Cardiac fibroblast (primary cell): Measurements from ENCODE around the gene GHRL.

Experiments used
- DNase-seq, 2 donors: peaks; one replicate each; pipeline versions ENCODE4 v3.0.0 to v3.0.0-alpha.2; 2010; ENCODE audit warnings: low read depth in 2 of 2
- H3K4me3 ChIP-seq, 2 donors: replicated peaks in 1 of 2; 1 replicate in 1 of 2; 2 replicates in 1 of 2; pipeline ENCODE4 v1.5.1; 2011; ENCODE audit warnings: low read depth in 2 of 2, low read length in 2 of 2, mild to moderate bottlenecking in 2 of 2, moderate library complexity in 1 of 2
- CTCF ChIP-seq: IDR thresholded peaks from one replicate; pipeline ENCODE4 v1.5.1; 2011; ENCODE audit warnings: low read depth, mild to moderate bottlenecking, low read length, inconsistent platforms

GHRL gene

DNA sequence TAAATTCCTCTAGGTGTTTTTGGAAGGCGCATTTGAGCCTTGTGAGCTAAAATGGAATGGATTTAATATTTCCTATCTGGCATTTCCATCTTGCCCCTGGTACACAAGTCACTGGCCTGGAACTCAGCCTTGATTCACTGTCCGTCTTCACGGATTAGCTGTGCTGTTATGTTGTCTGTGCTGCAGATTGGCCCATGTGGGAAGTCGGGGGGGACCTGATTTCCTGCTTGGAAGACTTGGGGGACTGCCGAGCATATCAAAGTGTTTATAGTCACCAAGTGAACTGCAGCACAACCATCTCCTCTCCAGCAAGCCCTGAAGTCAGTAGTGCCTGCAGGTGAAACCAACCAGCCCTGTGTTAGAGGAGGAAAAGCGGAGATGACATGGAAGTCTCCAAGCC, 12.2 kb downstream of the GHRL start:
- no peak overlapping the region for H3K4me3 ChIP-seq
- no peak for DNase-seq
- no peak for TF ChIP-seq CTCF

- no peak for TF ChIP-seq CTCF
- H3K4me3 ChIP-seq: no peak overlapping the region
- DNase-seq: no peak
These were observed 12.6 kb downstream of the GHRL start for GRCh38 chr3:10280177-10280529.

DNA sequence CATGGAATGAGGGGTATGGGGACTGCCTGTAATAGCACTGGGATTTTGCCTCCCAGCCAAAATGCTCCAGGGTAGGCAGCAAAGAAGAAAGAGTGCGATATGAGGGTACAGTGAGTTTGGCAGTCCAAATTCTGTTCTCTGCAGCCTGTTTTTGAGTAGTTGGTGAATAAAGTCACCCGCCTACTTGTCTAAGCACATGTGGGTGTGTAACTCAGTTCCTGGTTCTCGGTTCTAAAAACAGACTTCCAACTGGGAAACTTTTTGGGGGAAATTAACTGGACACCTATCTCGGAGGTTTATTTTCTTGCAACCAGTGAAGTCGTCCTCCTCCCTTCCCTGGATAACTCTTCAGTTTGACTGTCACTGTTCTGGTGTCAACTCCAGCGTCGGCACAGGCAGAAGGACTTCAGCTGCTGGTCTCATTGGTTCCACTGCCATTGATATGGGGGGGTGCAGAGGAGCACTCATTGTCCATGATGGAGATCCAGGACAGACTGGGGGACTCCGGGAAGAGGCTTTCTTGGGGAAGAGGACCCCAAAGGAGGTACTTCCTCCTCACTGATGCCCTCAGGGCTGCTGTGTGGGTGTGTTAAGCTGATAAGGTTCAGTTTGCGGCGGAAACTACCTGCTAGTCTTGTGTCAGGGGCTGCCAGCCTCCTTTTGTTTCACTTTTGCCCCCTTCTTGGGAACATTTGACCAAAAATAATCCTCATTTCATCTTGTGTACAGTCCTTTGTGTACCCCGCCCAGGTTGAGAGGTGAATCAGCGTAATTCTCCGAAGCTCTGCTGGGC, 13.2 kb downstream of the GHRL start:
- no peak for TF ChIP-seq CTCF
- H3K4me3 ChIP-seq: no peak overlapping the region
- no peak for DNase-seq

DNA sequence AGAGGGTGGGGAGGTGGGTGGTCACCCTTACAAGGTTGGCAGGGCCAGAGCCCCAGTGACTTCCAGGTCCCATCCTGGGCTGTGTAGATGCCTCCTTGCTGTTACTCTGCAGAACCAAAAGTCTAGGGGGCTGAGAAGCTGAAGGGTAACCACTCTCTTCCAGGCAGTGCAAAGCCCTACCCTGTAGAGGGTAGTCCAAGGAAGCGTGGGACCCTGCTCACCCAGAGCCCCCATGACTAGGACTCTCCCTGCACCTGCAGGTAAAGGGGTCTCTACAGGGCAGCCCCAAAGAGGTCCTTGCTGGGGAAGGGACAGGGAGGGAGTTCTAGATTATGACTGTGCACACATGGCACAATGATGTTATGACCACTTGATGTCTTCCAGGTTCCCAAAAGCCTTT, 14.2 kb downstream of the GHRL start:
- no peak for TF ChIP-seq CTCF

DNA sequence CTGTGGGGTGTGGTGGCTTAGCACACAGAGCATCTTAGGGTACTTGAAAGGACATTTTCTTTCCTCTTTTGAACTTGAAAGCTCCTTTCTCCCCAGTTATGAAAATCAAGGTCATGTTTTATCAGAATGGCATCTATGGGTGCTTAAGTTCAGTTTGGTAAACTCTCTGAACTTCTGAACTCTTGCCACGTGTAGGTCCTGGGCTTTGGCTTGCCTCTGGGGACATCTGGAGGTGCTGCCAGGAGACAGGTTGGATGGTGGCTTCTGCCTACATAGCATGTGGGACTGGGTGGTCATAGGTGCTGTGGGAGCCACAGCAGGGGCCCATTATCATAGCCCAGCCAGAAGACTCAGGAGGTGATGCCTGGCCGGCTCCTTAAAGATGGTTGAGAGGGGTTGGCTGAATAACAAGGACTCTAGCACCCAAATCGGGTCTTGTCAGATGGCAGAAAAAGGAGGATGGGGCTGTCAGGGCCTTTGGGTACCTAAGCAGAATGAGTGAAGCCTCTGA, 15.6 kb downstream of the GHRL start:
- TF ChIP-seq CTCF: no peak
- no peak overlapping the region for H3K4me3 ChIP-seq
- DNase-seq: no peak

More for the DNA sequence above, 14.2 kb downstream of the GHRL start:
- no peak for DNase-seq
- H3K4me3 ChIP-seq: no peak overlapping the region

GRCh38 chr3:10274601-10275000, 18.1 kb downstream of the GHRL start:
- no peak overlapping the region for H3K4me3 ChIP-seq
- TF ChIP-seq CTCF: no peak
- DNase-seq: no peak
